HCT116 (cell line): ENCODE data around the gene PRPSAP1. TPM values are rescaled to one million over a fixed set of nuclear protein-coding genes. Genes with fewer than 3 reads are reported as not detected.

Experiments used
- ATAC-seq: fragments of 200-7000 bp; cut with Tn5 transposase; 2 replicates; pipeline ENCODE4 v1.9.1; 2020; ENCODE audit warnings: mild to moderate bottlenecking, moderate library complexity
- BruUV-seq: library from RNA; stranded (reverse); fragments of 400-500 nt; replicated peaks from 2 replicates; lab custom pipeline; 2021; lab: Mats Ljungman, UMichigan
- CTCF ChIA-PET: fragments of 300-600 bp; sonication (Branson Sonifier 250); formaldehyde crosslinking; loops from one replicate; lab custom pipeline; 2021; ENCODE audit warnings: antibody characterized with exemption; lab: Charles Lee
- POLR2A ChIA-PET: fragments of 300-600, 350-600 bp; sonication (Branson Sonifier 250); formaldehyde crosslinking; loops from one replicate; lab custom pipeline; 2021; ENCODE audit warnings: antibody characterized with exemption; lab: Charles Lee
- RAD21 ChIA-PET, 2 experiments: fragments of 300-600 bp; sonication (Branson Sonifier 250); formaldehyde crosslinking; loops; one replicate each; lab custom pipeline; 2023; ENCODE audit warnings: low total read pairs in 2 of 2; ENCODE audit not compliant: uncharacterized antibody in 2 of 2, unreplicated experiment in 2 of 2, low non-redundant PET in 1 of 2; lab: Charles Lee
- DNase-seq: peaks from one replicate; pipeline ENCODE4 v3.0.0-alpha.2; 2010; ENCODE audit warnings: low read depth, low spot score
- H2AFZ ChIP-seq: fragments of 200-600 bp; shearing (Covaris generic), sonication (generic); 2 replicates; pipeline ENCODE4 v1.6.1; 2017; ENCODE audit warnings: low read depth, mixed run types, mixed read lengths, antibody characterized with exemption, low read length; ENCODE audit not compliant: poor library complexity, severe bottlenecking
- H3K27ac ChIP-seq: 2 replicates; pipeline ENCODE4 v1.5.1; 2012; ENCODE audit warnings: low read depth, low read length
- H3K27me3 ChIP-seq: fragments of 200-600 bp; sonication (generic); 2 replicates; pipeline ENCODE4 v1.6.1; 2016; ENCODE audit warnings: mixed run types, low read length, mixed read lengths; ENCODE audit not compliant: insufficient read depth
- H3K36me3 ChIP-seq, 2 experiments: fragments of 200-500 bp in 1 of 2; fragments of 200-600 bp in 1 of 2; sonication (Bioruptor generic) in 1 of 2; sonication (generic) in 1 of 2; 2 replicates each; pipeline versions ENCODE4 v1.5.1 to v1.6.1; 2014 to 2016; ENCODE audit warnings: low read length in 2 of 2, inconsistent platforms in 1 of 2, mixed read lengths in 1 of 2, mixed run types in 1 of 2; ENCODE audit not compliant: insufficient read depth in 2 of 2, control insufficient read depth in 1 of 2
- H3K4me1 ChIP-seq, 2 experiments: fragments of 200-600 bp in 1 of 2; sonication (generic) in 1 of 2; 2 replicates each; pipeline versions ENCODE4 v1.5.1 to v1.6.1; 2012 to 2017; ENCODE audit warnings: low read length in 2 of 2, inconsistent platforms in 1 of 2, mild to moderate bottlenecking in 1 of 2, mixed read lengths in 1 of 2, mixed run types in 1 of 2, moderate library complexity in 1 of 2; ENCODE audit not compliant: insufficient read depth in 2 of 2, control insufficient read depth in 1 of 2
- H3K4me2 ChIP-seq: fragments of 200-600 bp; sonication (generic); 2 replicates; pipeline ENCODE4 v1.6.1; 2017; ENCODE audit warnings: mixed run types, low read length, mixed read lengths
- H3K4me3 ChIP-seq, 2 experiments: fragments of 200-600 bp in 1 of 2; sonication (generic) in 1 of 2; replicated peaks in 1 of 2; 2 replicates each; pipeline ENCODE4 v1.5.1; 2011 to 2016; ENCODE audit warnings: low read length in 2 of 2, control low read depth in 1 of 2, low read depth in 1 of 2, mild to moderate bottlenecking in 1 of 2, mixed read lengths in 1 of 2, mixed run types in 1 of 2
- H3K79me2 ChIP-seq: fragments of 200-600 bp; sonication (generic); 2 replicates; pipeline ENCODE4 v1.6.1; 2017; ENCODE audit warnings: mild to moderate bottlenecking, mixed run types, low read length, moderate library complexity, mixed read lengths; ENCODE audit not compliant: insufficient read depth
- H3K9ac ChIP-seq: fragments of 200-600 bp; sonication (generic); 2 replicates; pipeline ENCODE4 v1.6.1; 2016; ENCODE audit warnings: low read length, mixed read lengths
- H3K9me2 ChIP-seq: fragments of 200-600 bp; sonication (generic), shearing (Covaris generic); 2 replicates; pipeline ENCODE4 v1.6.1; 2017; ENCODE audit warnings: mixed run types, mild to moderate bottlenecking, moderate library complexity; ENCODE audit not compliant: insufficient read depth
- H3K9me3 ChIP-seq, 2 experiments: fragments of 200-500 bp in 1 of 2; fragments of 200-600 bp in 1 of 2; sonication (Bioruptor generic) in 1 of 2; sonication (generic) in 1 of 2; 2 replicates each; pipeline ENCODE4 v1.6.1; 2014 to 2017; ENCODE audit warnings: low read length in 2 of 2, mixed read lengths in 2 of 2, inconsistent platforms in 1 of 2, low read depth in 1 of 2, mild to moderate bottlenecking in 1 of 2, mixed run types in 1 of 2, moderate library complexity in 1 of 2; ENCODE audit not compliant: control insufficient read depth in 1 of 2, insufficient read depth in 1 of 2
- H4K20me1 ChIP-seq: fragments of 200-600 bp; sonication (generic), shearing (Covaris generic); 2 replicates; pipeline ENCODE4 v1.6.1; 2017; ENCODE audit warnings: mixed run types, mild to moderate bottlenecking, moderate library complexity; ENCODE audit not compliant: insufficient read depth
- ATF3 ChIP-seq: IDR thresholded peaks from 2 replicates; pipeline ENCODE4 v1.6.1; 2012
- CBX3 ChIP-seq: IDR thresholded peaks from 2 replicates; pipeline ENCODE4 v1.6.1; 2012; ENCODE audit warnings: low read depth
- EGR1 ChIP-seq: IDR thresholded peaks from 2 replicates; pipeline ENCODE4 v1.6.1; 2012; ENCODE audit warnings: low read depth
- ELF1 ChIP-seq: IDR thresholded peaks from 2 replicates; pipeline ENCODE4 v1.6.1; 2012; ENCODE audit warnings: low read depth, borderline replicate concordance
- EZH2 ChIP-seq: fragments of 200-600 bp; sonication (generic); IDR thresholded peaks from 2 replicates; pipeline ENCODE4 v1.6.1; 2017; ENCODE audit warnings: antibody characterized with exemption, mixed run types
- EZH2phosphoT487 ChIP-seq: fragments of 200-600 bp; IDR thresholded peaks from 2 replicates; pipeline ENCODE4 v1.6.1; 2018; ENCODE audit warnings: antibody characterized with exemption, borderline replicate concordance
- FOSL1 ChIP-seq: IDR thresholded peaks from 2 replicates; pipeline ENCODE4 v1.6.1; 2012; ENCODE audit warnings: low read depth
- MAX ChIP-seq: IDR thresholded peaks from 2 replicates; pipeline ENCODE4 v1.6.1; 2012
- POLR2A ChIP-seq: IDR thresholded peaks from 2 replicates; pipeline ENCODE4 v1.7.0; 2011; ENCODE audit warnings: borderline replicate concordance; ENCODE audit not compliant: insufficient read depth, insufficient read length; ENCODE audit errors: extremely low read depth
- POLR2AphosphoS5 ChIP-seq: IDR thresholded peaks from 2 replicates; pipeline ENCODE4 v1.6.1; 2011; ENCODE audit warnings: mild to moderate bottlenecking, low read depth, low read length, moderate library complexity
- RAD21 ChIP-seq: IDR thresholded peaks from 2 replicates; pipeline ENCODE4 v1.6.1; 2012; ENCODE audit warnings: low read depth, mild to moderate bottlenecking
- REST ChIP-seq: IDR thresholded peaks from 2 replicates; pipeline ENCODE4 v1.6.1; 2012; ENCODE audit warnings: low read depth
- SIN3A ChIP-seq: IDR thresholded peaks from 2 replicates; pipeline ENCODE4 v1.6.1; 2012; ENCODE audit warnings: low read depth
- SP1 ChIP-seq: IDR thresholded peaks from 2 replicates; pipeline ENCODE4 v1.6.1; 2012; ENCODE audit warnings: low read depth
- TCF7L2 ChIP-seq: IDR thresholded peaks from 2 replicates; pipeline ENCODE4 v1.7.0; 2011; ENCODE audit warnings: borderline replicate concordance, inconsistent platforms; ENCODE audit not compliant: insufficient read depth, insufficient read length; ENCODE audit errors: extremely low read depth
- YY1 ChIP-seq: IDR thresholded peaks from 2 replicates; pipeline ENCODE4 v1.6.1; 2011; ENCODE audit warnings: low read length, low read depth, moderate library complexity, mild to moderate bottlenecking; ENCODE audit not compliant: insufficient replicate concordance; ENCODE audit errors: extremely low read depth
- ZFX ChIP-seq: fragments of 450-650 bp; IDR thresholded peaks from 2 replicates; pipeline ENCODE4 v1.6.1; 2017
- ZNF274 ChIP-seq: fragments of 200-500 bp; sonication (Bioruptor generic); IDR thresholded peaks from 2 replicates; pipeline ENCODE4 v1.6.1; 2014; ENCODE audit warnings: mild to moderate bottlenecking, low read depth, low read length, inconsistent platforms
- intact Hi-C: fragments of 100-400 bp; cut with micrococcal nuclease; formaldehyde crosslinking; loops from 2 replicates; pipeline ENCODE4 v1.10.0; 2022
- total RNA-seq: library from RNA; stranded (reverse); gene quantifications from one replicate; pipeline ENCODE4 v1.2.1, GENCODE V29; 2021; ENCODE audit not compliant: unreplicated experiment
- TF ChIP-seq, protein P1 (sequence below), 3 experiments: fragments of 200-600 bp in 1 of 3; sonication (generic) in 1 of 3; IDR thresholded peaks in 2 of 3; conservative IDR thresholded peaks in 1 of 3; 2 replicates each; pipeline ENCODE4 v1.5.1; 2012 to 2017; ENCODE audit warnings: low read depth in 2 of 3, low read length in 2 of 3, antibody characterized with exemption in 1 of 3, borderline replicate concordance in 1 of 3, control low read depth in 1 of 3, mild to moderate bottlenecking in 1 of 3, mixed read lengths in 1 of 3, mixed run types in 1 of 3, moderate library complexity in 1 of 3; ENCODE audit not compliant: insufficient read depth in 1 of 3

Gene PRPSAP1
- total RNA-seq, 1 experiment from 2014 or later = 81.4 TPM

GRCh38 chr17:76327696-76328095 lies 26.0 kb downstream of the PRPSAP1 start:
- no peak for ATAC-seq
- CTCF ChIA-PET = no interaction called here
- RAD21 ChIA-PET = no interaction called here

More at GRCh38 chr17:76327696-76328095, 26.0 kb downstream of the PRPSAP1 start:
- H3K36me3 ChIP-seq = peaks cover 14 to 26% of the 10 kb centered on the region in 2 experiments; a peak in 3 of 4 replicates
- no peak for DNase-seq
- H4K20me1 ChIP-seq = no peaks in the 10 kb centered on the region
- H3K4me2 ChIP-seq = no peak overlapping the region
- no peaks in the 10 kb centered on the region for H3K27me3 ChIP-seq
- no TSS peak for BruUV-seq
- no peaks in the 10 kb centered on the region for H3K9me2 ChIP-seq
- peaks cover 3% of the 10 kb centered on the region; the same call in 1 of the 2 replicates for H3K79me2 ChIP-seq
- TF ChIP-seq SIN3A = no peak
- TF ChIP-seq ATF3 = no peak
- TF ChIP-seq YY1 = no peak
- TF ChIP-seq FOSL1 = no peak
- TF ChIP-seq SP1 = no peak
- no peak for TF ChIP-seq EZH2
- TF ChIP-seq REST = no peak
- TF ChIP-seq ZFX = no peak
- no peak for TF ChIP-seq EGR1
- no peak for TF ChIP-seq ZNF274
- no peak for TF ChIP-seq MAX
- TF ChIP-seq ELF1 = no peak
- no peak for TF ChIP-seq POLR2A
- TF ChIP-seq, protein P1, sequence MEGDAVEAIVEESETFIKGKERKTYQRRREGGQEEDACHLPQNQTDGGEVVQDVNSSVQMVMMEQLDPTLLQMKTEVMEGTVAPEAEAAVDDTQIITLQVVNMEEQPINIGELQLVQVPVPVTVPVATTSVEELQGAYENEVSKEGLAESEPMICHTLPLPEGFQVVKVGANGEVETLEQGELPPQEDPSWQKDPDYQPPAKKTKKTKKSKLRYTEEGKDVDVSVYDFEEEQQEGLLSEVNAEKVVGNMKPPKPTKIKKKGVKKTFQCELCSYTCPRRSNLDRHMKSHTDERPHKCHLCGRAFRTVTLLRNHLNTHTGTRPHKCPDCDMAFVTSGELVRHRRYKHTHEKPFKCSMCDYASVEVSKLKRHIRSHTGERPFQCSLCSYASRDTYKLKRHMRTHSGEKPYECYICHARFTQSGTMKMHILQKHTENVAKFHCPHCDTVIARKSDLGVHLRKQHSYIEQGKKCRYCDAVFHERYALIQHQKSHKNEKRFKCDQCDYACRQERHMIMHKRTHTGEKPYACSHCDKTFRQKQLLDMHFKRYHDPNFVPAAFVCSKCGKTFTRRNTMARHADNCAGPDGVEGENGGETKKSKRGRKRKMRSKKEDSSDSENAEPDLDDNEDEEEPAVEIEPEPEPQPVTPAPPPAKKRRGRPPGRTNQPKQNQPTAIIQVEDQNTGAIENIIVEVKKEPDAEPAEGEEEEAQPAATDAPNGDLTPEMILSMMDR (IDR thresholded peaks at IDR 0.05 in 2 of 3, conservative IDR thresholded peaks at IDR 0.05 in 1 of 3; ENCODE audit: borderline replicate concordance in 1 of 3, insufficient read depth in 1 of 3, low read depth in 2 of 3, low read length in 2 of 3) = no peak
- no peak for TF ChIP-seq RAD21
- no peak for TF ChIP-seq TCF7L2
- no peak for TF ChIP-seq EZH2phosphoT487
- no peak for TF ChIP-seq POLR2AphosphoS5
- no peak for TF ChIP-seq CBX3
- H3K9me3 ChIP-seq = no peaks in the 10 kb centered on the region
- no peaks in the 10 kb centered on the region for H3K4me1 ChIP-seq
- no peak overlapping the region for H3K9ac ChIP-seq
- intact Hi-C loops = no loop called here
- no peak overlapping the region for H2AFZ ChIP-seq
- no peak overlapping the region for H3K27ac ChIP-seq
- POLR2A ChIA-PET = no interaction called here
- no peak overlapping the region for H3K4me3 ChIP-seq
